Astrocyte (in vitro differentiated cells and primary cell): ENCODE results near the gene MEGF6. TPM values are rescaled to one million over a fixed set of nuclear protein-coding genes. Genes with fewer than 3 reads are reported as not detected.

Source experiments
- DNase-seq: peaks from one replicate; pipeline ENCODE4 v3.0.0-alpha.2; 2010; ENCODE audit warnings: low read depth
- FAIRE-seq: peaks from 2 replicates; lab custom pipeline; 2011; peaks lifted over from hg19 to GRCh38; lab: Jason Lieb, UNC
- H2AFZ ChIP-seq: 2 replicates; pipeline ENCODE4 v1.6.0; 2012; ENCODE audit warnings: low read depth, low read length, inconsistent platforms
- H3K27ac ChIP-seq: 2 replicates; pipeline ENCODE4 v1.5.1; 2011; ENCODE audit warnings: low read depth, low read length, inconsistent platforms
- H3K27me3 ChIP-seq: 2 replicates; pipeline ENCODE4 v1.6.0; 2011; ENCODE audit warnings: low read length, inconsistent platforms; ENCODE audit not compliant: insufficient read depth
- H3K36me3 ChIP-seq: 2 replicates; pipeline ENCODE4 v1.5.1; 2011; ENCODE audit warnings: low read length, inconsistent platforms; ENCODE audit not compliant: insufficient read depth
- H3K4me1 ChIP-seq: 2 replicates; pipeline ENCODE4 v1.5.1; 2011; ENCODE audit warnings: low read length, inconsistent platforms; ENCODE audit not compliant: insufficient read depth
- H3K4me2 ChIP-seq: 2 replicates; pipeline ENCODE4 v1.6.0; 2012; ENCODE audit warnings: low read length, inconsistent platforms
- H3K4me3 ChIP-seq: 2 replicates; pipeline ENCODE4 v1.5.1; 2011; ENCODE audit warnings: low read depth, mild to moderate bottlenecking, low read length, inconsistent platforms; ENCODE audit not compliant: insufficient read depth
- H3K79me2 ChIP-seq: 2 replicates; pipeline ENCODE4 v1.6.0; 2012; ENCODE audit warnings: mild to moderate bottlenecking, low read length, inconsistent platforms; ENCODE audit not compliant: insufficient read depth
- H3K9ac ChIP-seq: 2 replicates; pipeline ENCODE4 v1.6.0; 2012; ENCODE audit warnings: mild to moderate bottlenecking, low read length, inconsistent platforms
- H3K9me3 ChIP-seq: 2 replicates; pipeline ENCODE4 v1.5.1; 2012; ENCODE audit warnings: low read depth, mild to moderate bottlenecking, low read length, inconsistent platforms; ENCODE audit not compliant: insufficient read depth
- H4K20me1 ChIP-seq: 2 replicates; pipeline ENCODE4 v1.6.0; 2012; ENCODE audit warnings: low read length, inconsistent platforms; ENCODE audit not compliant: insufficient read depth
- H3K27ac Mint-ChIP-seq: one replicate; pipeline ENCODE4 v1.8.0; 2021; ENCODE audit warnings: mild to moderate bottlenecking, mixed read lengths; ENCODE audit not compliant: unreplicated experiment
- H3K27me3 Mint-ChIP-seq: one replicate; pipeline ENCODE4 v1.8.0; 2021; ENCODE audit warnings: low read depth, mixed read lengths; ENCODE audit not compliant: unreplicated experiment
- H3K36me3 Mint-ChIP-seq: one replicate; pipeline ENCODE4 v1.8.0; 2021; ENCODE audit warnings: low read depth, mixed read lengths; ENCODE audit not compliant: unreplicated experiment
- H3K4me1 Mint-ChIP-seq: one replicate; pipeline ENCODE4 v1.8.0; 2021; ENCODE audit warnings: low read depth, mixed read lengths; ENCODE audit not compliant: unreplicated experiment
- H3K4me3 Mint-ChIP-seq: one replicate; pipeline ENCODE4 v1.8.0; 2021; ENCODE audit warnings: mild to moderate bottlenecking, moderate library complexity, mixed read lengths; ENCODE audit not compliant: unreplicated experiment
- H3K9me3 Mint-ChIP-seq: one replicate; pipeline ENCODE4 v1.8.0; 2021; ENCODE audit warnings: mild to moderate bottlenecking, mixed read lengths; ENCODE audit not compliant: unreplicated experiment
- CTCF ChIP-seq: IDR thresholded peaks from 2 replicates; pipeline ENCODE4 v1.5.1; 2011; ENCODE audit warnings: low read depth, mild to moderate bottlenecking, inconsistent platforms, low read length, moderate library complexity; ENCODE audit not compliant: insufficient read depth
- EZH2 ChIP-seq: IDR thresholded peaks from 2 replicates; pipeline ENCODE4 v1.6.1; 2012; ENCODE audit warnings: mild to moderate bottlenecking, low read length, inconsistent platforms; ENCODE audit not compliant: insufficient read depth
- total RNA-seq: library from RNA; stranded (reverse); gene quantifications from 2 replicates; pipeline ENCODE4 v1.2.1, GENCODE V29; 2021

Gene MEGF6
- total RNA-seq, 1 donor from 2014 or later: 14.8 TPM

GRCh38 chr1:3617806-3618345 is 6.6 kb upstream of the MEGF6 start:
- Histone ChIP-seq H3K4me3 (no peak overlapping the region), H3K27me3 (peaks cover 7% of the 10 kb centered on the region), H3K4me1 (peaks cover 15% of the 10 kb centered on the region), H3K9me3 (no peaks in the 10 kb centered on the region), H3K9ac (no peak overlapping the region), H2AFZ (no peak overlapping the region), H3K27ac (no peak overlapping the region), H3K36me3 (no peaks in the 10 kb centered on the region), H3K4me2 (no peak overlapping the region), H4K20me1 (peaks cover 7% of the 10 kb centered on the region), H3K79me2 (no peaks in the 10 kb centered on the region)
- Mint-ChIP-seq H3K36me3 (peaks cover 2% of the 10 kb centered on the region), H3K27ac (no peak overlapping the region), H3K4me1 (peaks cover 16% of the 10 kb centered on the region), H3K4me3 (no peak overlapping the region), H3K9me3 (no peaks in the 10 kb centered on the region), H3K27me3 (peaks cover 33% of the 10 kb centered on the region)
- TF ChIP-seq EZH2 (no peak), CTCF (no peak)
- DNase-seq (no peak), FAIRE-seq (no peak)

- H3K27ac Mint-ChIP-seq: no peak overlapping the region
- H3K4me1 Mint-ChIP-seq: peaks cover 16% of the 10 kb centered on the region
- no peak overlapping the region for H3K27ac ChIP-seq
- no peak overlapping the region for H3K4me2 ChIP-seq
- no peak for TF ChIP-seq CTCF
- TF ChIP-seq EZH2: no peak
- FAIRE-seq (no peak), DNase-seq (no peak)
- no peak overlapping the region for H3K4me3 Mint-ChIP-seq
- H3K9me3 Mint-ChIP-seq: no peaks in the 10 kb centered on the region
- no peak overlapping the region for H3K9ac ChIP-seq
- H3K36me3 ChIP-seq: no peaks in the 10 kb centered on the region
- H3K4me3 ChIP-seq: no peak overlapping the region
- no peak overlapping the region for H2AFZ ChIP-seq
- H3K36me3 Mint-ChIP-seq: no peaks in the 10 kb centered on the region
- H3K79me2 ChIP-seq: no peaks in the 10 kb centered on the region
- peaks cover 11% of the 10 kb centered on the region for H3K27me3 ChIP-seq
- H3K4me1 ChIP-seq: peaks cover 22% of the 10 kb centered on the region
- peaks cover 33% of the 10 kb centered on the region for H3K27me3 Mint-ChIP-seq
- no peaks in the 10 kb centered on the region for H4K20me1 ChIP-seq
- no peaks in the 10 kb centered on the region for H3K9me3 ChIP-seq
These were observed 5.6 kb upstream of the MEGF6 start for GRCh38 chr1:3616861-3617260.
